Astrocyte (in vitro differentiated cells and primary cell): ENCODE data around the gene MYO9A. TPM values are rescaled to one million over a fixed set of nuclear protein-coding genes. Genes with fewer than 3 reads are reported as not detected.

ENCODE experiments used
- DNase-seq: peaks from one replicate; pipeline ENCODE4 v3.0.0-alpha.2; 2010; ENCODE audit warnings: low read depth
- FAIRE-seq: peaks from 2 replicates; lab custom pipeline; 2011; peaks lifted over from hg19 to GRCh38; lab: Jason Lieb, UNC
- H2AFZ ChIP-seq: 2 replicates; pipeline ENCODE4 v1.6.0; 2012; ENCODE audit warnings: low read depth, low read length, inconsistent platforms
- H3K27ac ChIP-seq: 2 replicates; pipeline ENCODE4 v1.5.1; 2011; ENCODE audit warnings: low read depth, low read length, inconsistent platforms
- H3K27me3 ChIP-seq: 2 replicates; pipeline ENCODE4 v1.6.0; 2011; ENCODE audit warnings: low read length, inconsistent platforms; ENCODE audit not compliant: insufficient read depth
- H3K36me3 ChIP-seq: 2 replicates; pipeline ENCODE4 v1.5.1; 2011; ENCODE audit warnings: low read length, inconsistent platforms; ENCODE audit not compliant: insufficient read depth
- H3K4me1 ChIP-seq: 2 replicates; pipeline ENCODE4 v1.5.1; 2011; ENCODE audit warnings: low read length, inconsistent platforms; ENCODE audit not compliant: insufficient read depth
- H3K4me2 ChIP-seq: 2 replicates; pipeline ENCODE4 v1.6.0; 2012; ENCODE audit warnings: low read length, inconsistent platforms
- H3K4me3 ChIP-seq: 2 replicates; pipeline ENCODE4 v1.5.1; 2011; ENCODE audit warnings: low read depth, mild to moderate bottlenecking, low read length, inconsistent platforms; ENCODE audit not compliant: insufficient read depth
- H3K79me2 ChIP-seq: 2 replicates; pipeline ENCODE4 v1.6.0; 2012; ENCODE audit warnings: mild to moderate bottlenecking, low read length, inconsistent platforms; ENCODE audit not compliant: insufficient read depth
- H3K9ac ChIP-seq: 2 replicates; pipeline ENCODE4 v1.6.0; 2012; ENCODE audit warnings: mild to moderate bottlenecking, low read length, inconsistent platforms
- H3K9me3 ChIP-seq: 2 replicates; pipeline ENCODE4 v1.5.1; 2012; ENCODE audit warnings: low read depth, mild to moderate bottlenecking, low read length, inconsistent platforms; ENCODE audit not compliant: insufficient read depth
- H4K20me1 ChIP-seq: 2 replicates; pipeline ENCODE4 v1.6.0; 2012; ENCODE audit warnings: low read length, inconsistent platforms; ENCODE audit not compliant: insufficient read depth
- H3K27ac Mint-ChIP-seq: one replicate; pipeline ENCODE4 v1.8.0; 2021; ENCODE audit warnings: mild to moderate bottlenecking, mixed read lengths; ENCODE audit not compliant: unreplicated experiment
- H3K27me3 Mint-ChIP-seq: one replicate; pipeline ENCODE4 v1.8.0; 2021; ENCODE audit warnings: low read depth, mixed read lengths; ENCODE audit not compliant: unreplicated experiment
- H3K36me3 Mint-ChIP-seq: one replicate; pipeline ENCODE4 v1.8.0; 2021; ENCODE audit warnings: low read depth, mixed read lengths; ENCODE audit not compliant: unreplicated experiment
- H3K4me1 Mint-ChIP-seq: one replicate; pipeline ENCODE4 v1.8.0; 2021; ENCODE audit warnings: low read depth, mixed read lengths; ENCODE audit not compliant: unreplicated experiment
- H3K4me3 Mint-ChIP-seq: one replicate; pipeline ENCODE4 v1.8.0; 2021; ENCODE audit warnings: mild to moderate bottlenecking, moderate library complexity, mixed read lengths; ENCODE audit not compliant: unreplicated experiment
- H3K9me3 Mint-ChIP-seq: one replicate; pipeline ENCODE4 v1.8.0; 2021; ENCODE audit warnings: mild to moderate bottlenecking, mixed read lengths; ENCODE audit not compliant: unreplicated experiment
- EZH2 ChIP-seq: IDR thresholded peaks from 2 replicates; pipeline ENCODE4 v1.6.1; 2012; ENCODE audit warnings: mild to moderate bottlenecking, low read length, inconsistent platforms; ENCODE audit not compliant: insufficient read depth
- total RNA-seq: library from RNA; stranded (reverse); gene quantifications from 2 replicates; pipeline ENCODE4 v1.2.1, GENCODE V29; 2021
- TF ChIP-seq, protein P1 (sequence below): IDR thresholded peaks from 2 replicates; pipeline ENCODE4 v1.5.1; 2011; ENCODE audit warnings: low read depth, mild to moderate bottlenecking, inconsistent platforms, low read length, moderate library complexity; ENCODE audit not compliant: insufficient read depth

MYO9A gene
- total RNA-seq, 1 donor from 2014 or later, result 26.4 TPM

DNA sequence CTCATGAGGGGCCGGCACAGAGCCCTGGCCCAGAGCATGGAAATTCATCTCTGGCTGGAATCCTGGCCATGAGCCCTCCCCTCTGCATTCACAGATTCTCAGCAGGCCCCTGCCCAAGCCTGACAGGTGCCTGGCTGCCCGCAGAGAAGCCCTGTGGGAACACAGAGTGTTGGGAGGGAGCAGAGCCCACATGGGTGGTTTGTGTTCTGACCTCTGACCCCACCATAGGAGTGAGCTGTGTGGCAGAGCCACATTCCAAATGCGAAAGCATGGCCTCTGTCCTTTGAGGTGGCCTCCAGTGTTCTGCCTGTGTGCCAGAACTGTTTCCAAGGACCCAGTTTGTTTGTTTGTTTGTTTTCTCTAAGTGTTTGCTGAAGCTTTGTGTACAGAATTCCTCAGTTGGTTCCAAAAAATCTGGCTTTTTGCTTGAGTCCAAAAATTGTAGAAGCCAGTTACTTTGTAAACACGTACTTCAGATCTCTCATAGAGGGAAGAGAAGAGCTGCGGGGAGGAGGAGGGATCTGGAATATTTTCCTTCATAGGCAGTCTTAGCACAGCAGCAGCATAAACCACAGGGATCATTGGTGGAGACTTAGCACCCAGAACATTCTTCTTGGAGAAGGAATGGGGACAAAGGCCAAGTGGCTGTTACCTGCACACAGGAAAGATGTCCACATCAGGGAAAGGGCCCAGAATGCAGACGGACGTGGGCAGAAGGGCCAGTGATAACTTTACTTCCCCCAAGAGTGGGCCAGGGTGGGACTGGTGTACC lies 43.6 kb upstream of the MYO9A start:
- H3K27ac Mint-ChIP-seq, result no peak overlapping the region
- no peak for FAIRE-seq
- peaks cover 20% of the 10 kb centered on the region for H3K27me3 Mint-ChIP-seq
- Histone ChIP-seq H3K4me3 (no peak overlapping the region), H3K9me3 (no peaks in the 10 kb centered on the region), H3K4me1 (no peaks in the 10 kb centered on the region), H3K36me3 (no peaks in the 10 kb centered on the region), H3K4me2 (no peak overlapping the region), H3K27me3 (peaks cover 4% of the 10 kb centered on the region), H3K79me2 (no peaks in the 10 kb centered on the region), H2AFZ (no peak overlapping the region), H4K20me1 (no peaks in the 10 kb centered on the region), H3K9ac (no peak overlapping the region), H3K27ac (no peak overlapping the region)
- H3K9me3 Mint-ChIP-seq, result no peaks in the 10 kb centered on the region
- H3K4me1 Mint-ChIP-seq, result no peaks in the 10 kb centered on the region
- H3K36me3 Mint-ChIP-seq, result no peaks in the 10 kb centered on the region
- H3K4me3 Mint-ChIP-seq, result no peak overlapping the region
- no peak for TF ChIP-seq EZH2
- TF ChIP-seq, protein P1, sequence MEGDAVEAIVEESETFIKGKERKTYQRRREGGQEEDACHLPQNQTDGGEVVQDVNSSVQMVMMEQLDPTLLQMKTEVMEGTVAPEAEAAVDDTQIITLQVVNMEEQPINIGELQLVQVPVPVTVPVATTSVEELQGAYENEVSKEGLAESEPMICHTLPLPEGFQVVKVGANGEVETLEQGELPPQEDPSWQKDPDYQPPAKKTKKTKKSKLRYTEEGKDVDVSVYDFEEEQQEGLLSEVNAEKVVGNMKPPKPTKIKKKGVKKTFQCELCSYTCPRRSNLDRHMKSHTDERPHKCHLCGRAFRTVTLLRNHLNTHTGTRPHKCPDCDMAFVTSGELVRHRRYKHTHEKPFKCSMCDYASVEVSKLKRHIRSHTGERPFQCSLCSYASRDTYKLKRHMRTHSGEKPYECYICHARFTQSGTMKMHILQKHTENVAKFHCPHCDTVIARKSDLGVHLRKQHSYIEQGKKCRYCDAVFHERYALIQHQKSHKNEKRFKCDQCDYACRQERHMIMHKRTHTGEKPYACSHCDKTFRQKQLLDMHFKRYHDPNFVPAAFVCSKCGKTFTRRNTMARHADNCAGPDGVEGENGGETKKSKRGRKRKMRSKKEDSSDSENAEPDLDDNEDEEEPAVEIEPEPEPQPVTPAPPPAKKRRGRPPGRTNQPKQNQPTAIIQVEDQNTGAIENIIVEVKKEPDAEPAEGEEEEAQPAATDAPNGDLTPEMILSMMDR, result no peak
- DNase-seq, result no peak

DNA sequence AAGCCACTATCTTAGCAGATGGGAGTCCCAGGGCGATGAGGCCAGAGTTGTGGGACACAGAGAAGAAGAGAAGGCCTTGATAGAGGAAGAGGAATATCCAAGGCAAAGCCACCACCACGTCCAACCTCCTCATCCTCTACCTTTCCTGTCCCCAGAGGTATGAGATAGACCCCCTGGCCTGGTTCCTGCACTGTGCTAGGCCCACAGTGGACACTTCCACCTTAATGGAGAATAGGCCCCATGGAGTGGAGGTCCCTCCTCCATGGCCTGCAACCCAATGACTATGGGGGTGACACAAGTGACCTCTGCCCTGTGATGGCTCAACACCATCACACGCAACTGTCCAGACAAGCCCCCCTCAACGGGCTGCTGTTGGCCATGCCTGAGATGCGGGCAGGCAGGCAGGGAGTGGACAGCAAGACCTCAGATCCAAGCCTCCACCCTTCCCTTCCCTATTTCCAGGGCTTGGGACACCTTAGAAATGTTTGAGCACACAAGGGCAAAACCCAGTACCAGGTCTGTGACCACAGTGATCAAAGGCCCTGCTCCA lies 42.8 kb upstream of the MYO9A start:
- Histone ChIP-seq H3K27me3 (peaks cover 4% of the 10 kb centered on the region), H3K4me3 (no peak overlapping the region), H3K27ac (no peak overlapping the region), H4K20me1 (no peaks in the 10 kb centered on the region), H3K9ac (no peak overlapping the region), H3K36me3 (no peaks in the 10 kb centered on the region), H2AFZ (no peak overlapping the region), H3K4me2 (no peak overlapping the region), H3K79me2 (no peaks in the 10 kb centered on the region), H3K4me1 (peaks cover under 1% of the 10 kb centered on the region), H3K9me3 (no peaks in the 10 kb centered on the region)
- Mint-ChIP-seq H3K27me3 (peaks cover 20% of the 10 kb centered on the region), H3K4me3 (no peak overlapping the region), H3K4me1 (no peaks in the 10 kb centered on the region), H3K36me3 (no peaks in the 10 kb centered on the region), H3K27ac (no peak overlapping the region), H3K9me3 (no peaks in the 10 kb centered on the region)
- DNase-seq, result no peak
- no peak for TF ChIP-seq EZH2
- TF ChIP-seq, protein P1, result no peak
- no peak for FAIRE-seq

DNA sequence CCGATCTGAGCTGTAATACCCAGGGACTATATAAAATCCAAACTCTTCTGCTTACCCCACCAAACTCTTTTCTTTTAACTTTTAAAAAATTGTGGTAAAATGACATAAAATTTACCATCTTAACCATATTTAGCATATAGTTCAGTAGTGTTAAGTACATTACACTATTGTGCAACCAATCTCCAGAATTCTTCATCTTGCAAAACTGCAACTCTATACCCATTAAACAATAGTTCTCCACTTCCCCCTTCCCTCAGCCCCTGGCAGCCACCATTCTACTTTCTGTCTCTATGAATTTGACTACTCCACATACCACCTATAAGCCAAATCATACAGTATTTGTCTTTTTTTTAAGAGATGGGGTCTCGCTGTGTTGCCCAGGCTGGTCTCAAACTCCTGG lies 39.0 kb upstream of the MYO9A start:
- Mint-ChIP-seq H3K4me1 (peaks cover 5% of the 10 kb centered on the region), H3K27me3 (peaks cover 12% of the 10 kb centered on the region), H3K27ac (no peak overlapping the region), H3K4me3 (no peak overlapping the region), H3K36me3 (no peaks in the 10 kb centered on the region), H3K9me3 (no peaks in the 10 kb centered on the region)
- peaks cover 11% of the 10 kb centered on the region for H3K4me1 ChIP-seq
- no peaks in the 10 kb centered on the region for H3K36me3 ChIP-seq
- H3K27me3 ChIP-seq, result no peaks in the 10 kb centered on the region
- no peak overlapping the region for H3K9ac ChIP-seq
- FAIRE-seq, result no peak
- no peaks in the 10 kb centered on the region for H3K79me2 ChIP-seq
- H3K4me2 ChIP-seq, result no peak overlapping the region
- no peaks in the 10 kb centered on the region for H3K9me3 ChIP-seq
- no peak overlapping the region for H3K27ac ChIP-seq
- no peak overlapping the region for H2AFZ ChIP-seq
- no peak for DNase-seq
- H4K20me1 ChIP-seq, result no peaks in the 10 kb centered on the region
- TF ChIP-seq, protein P1, result no peak
- TF ChIP-seq EZH2, result no peak
- H3K4me3 ChIP-seq, result no peak overlapping the region
